OCI-LY3 (cell line): Measurements from ENCODE around the gene NDUFA12.

Experiments used
- EZH2phosphoT487 ChIP-seq: fragments of 200-600 bp; shearing (Covaris generic); IDR thresholded peaks from 2 replicates; pipeline ENCODE4 v1.6.1; 2018; ENCODE audit warnings: antibody characterized with exemption, mixed run types, low read depth
- TF ChIP-seq, protein P1 (sequence below): fragments of 200-600, 300-600 bp; sonication (generic); IDR thresholded peaks from 2 replicates; pipeline ENCODE4 v1.5.1; 2014; ENCODE audit warnings: antibody characterized with exemption, low read length, low read depth

DNA sequence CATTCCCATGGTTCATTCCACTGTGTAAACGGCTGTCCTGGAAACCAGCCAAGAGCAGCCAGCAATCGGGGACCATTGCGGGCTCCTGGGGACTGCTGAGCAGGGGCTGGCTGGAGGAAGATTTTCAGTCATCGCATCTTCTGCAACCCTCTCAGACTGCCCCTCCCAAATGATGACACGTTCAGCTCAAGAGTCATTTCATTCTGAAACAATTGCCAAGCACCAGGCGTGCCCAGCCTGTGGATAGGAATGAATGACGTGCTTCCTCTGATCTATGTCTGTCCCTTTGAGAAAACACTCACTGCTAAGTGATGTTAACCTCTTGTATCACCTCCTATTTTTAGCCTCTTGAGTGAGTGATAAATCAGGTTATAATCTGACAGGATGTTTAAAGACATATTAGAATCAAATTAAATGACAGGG lies 62.0 kb downstream of the NDUFA12 start:
- TF ChIP-seq, protein P1, sequence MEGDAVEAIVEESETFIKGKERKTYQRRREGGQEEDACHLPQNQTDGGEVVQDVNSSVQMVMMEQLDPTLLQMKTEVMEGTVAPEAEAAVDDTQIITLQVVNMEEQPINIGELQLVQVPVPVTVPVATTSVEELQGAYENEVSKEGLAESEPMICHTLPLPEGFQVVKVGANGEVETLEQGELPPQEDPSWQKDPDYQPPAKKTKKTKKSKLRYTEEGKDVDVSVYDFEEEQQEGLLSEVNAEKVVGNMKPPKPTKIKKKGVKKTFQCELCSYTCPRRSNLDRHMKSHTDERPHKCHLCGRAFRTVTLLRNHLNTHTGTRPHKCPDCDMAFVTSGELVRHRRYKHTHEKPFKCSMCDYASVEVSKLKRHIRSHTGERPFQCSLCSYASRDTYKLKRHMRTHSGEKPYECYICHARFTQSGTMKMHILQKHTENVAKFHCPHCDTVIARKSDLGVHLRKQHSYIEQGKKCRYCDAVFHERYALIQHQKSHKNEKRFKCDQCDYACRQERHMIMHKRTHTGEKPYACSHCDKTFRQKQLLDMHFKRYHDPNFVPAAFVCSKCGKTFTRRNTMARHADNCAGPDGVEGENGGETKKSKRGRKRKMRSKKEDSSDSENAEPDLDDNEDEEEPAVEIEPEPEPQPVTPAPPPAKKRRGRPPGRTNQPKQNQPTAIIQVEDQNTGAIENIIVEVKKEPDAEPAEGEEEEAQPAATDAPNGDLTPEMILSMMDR = no peak
- TF ChIP-seq EZH2phosphoT487 = no peak
